IMR-90 (cell line): ENCODE measurements around the gene FAM199X.

Source experiments
- CEBPB ChIP-seq: IDR thresholded peaks from 2 replicates; pipeline ENCODE4 v1.6.1; 2012; ENCODE audit warnings: low read depth, low read length, improper control_type of control experiment
- CTCF ChIP-seq: conservative IDR thresholded peaks from 2 replicates; pipeline ENCODE4 v1.5.1; 2012; ENCODE audit warnings: mild to moderate bottlenecking, low read depth, low read length, improper control_type of control experiment
- POLR2A ChIP-seq: IDR thresholded peaks from 2 replicates; pipeline ENCODE4 v1.6.1; 2012; ENCODE audit warnings: mild to moderate bottlenecking, low read depth, low read length

DNA sequence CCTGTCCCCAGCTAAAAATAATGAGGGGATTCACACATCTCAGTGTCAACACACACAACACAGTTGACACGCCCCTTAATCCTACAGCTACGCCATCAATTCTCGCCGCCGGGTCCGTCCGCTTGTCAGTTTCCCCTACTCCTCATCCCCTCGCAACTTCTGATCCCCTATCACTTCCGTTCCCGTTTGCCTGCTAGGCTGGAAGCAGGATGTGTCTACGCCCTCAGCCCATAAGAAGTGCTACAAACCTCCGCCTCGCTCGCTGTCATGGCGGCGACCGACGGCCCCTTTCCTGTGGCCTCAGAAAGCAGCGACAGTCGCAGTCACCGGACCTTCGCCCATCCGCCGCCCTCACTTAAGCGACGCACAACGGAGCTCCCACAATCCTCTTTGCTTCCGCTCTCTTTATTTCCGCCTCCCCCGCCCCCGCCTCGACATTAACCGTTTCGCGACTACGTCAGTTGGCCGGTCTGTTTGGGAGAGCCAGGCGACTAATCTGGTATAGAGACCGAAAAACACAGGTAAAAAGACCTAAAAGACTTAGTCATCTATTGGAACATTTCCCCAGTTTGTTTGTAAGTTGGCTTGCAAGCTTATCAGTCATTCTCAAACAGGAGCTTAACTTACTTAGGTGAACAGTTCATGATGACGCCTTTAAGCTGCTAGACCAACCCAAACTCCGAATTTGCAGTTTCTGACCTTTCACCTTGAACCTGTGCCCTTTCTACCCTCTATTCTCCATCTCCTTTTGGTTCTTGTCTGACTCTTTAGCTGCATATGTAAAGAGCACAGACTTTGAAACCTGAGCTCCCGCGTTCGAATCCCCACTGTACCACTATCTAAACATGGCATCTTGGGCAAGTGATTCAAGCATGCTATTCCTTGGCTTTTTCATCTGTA lies 9.4 kb upstream of the FAM199X start, which contains the start of gene SLC25A53:
- TF ChIP-seq CTCF: no peak
- TF ChIP-seq POLR2A: peak; percentile 73
- TF ChIP-seq CEBPB: no peak
